Loucy (cell line): ENCODE data around the gene TUBGCP3.

Experiments
- H2AFZ ChIP-seq: fragments of 200-600 bp; sonication (generic); 2 replicates; pipeline ENCODE4 v1.6.0; 2016; ENCODE audit warnings: antibody characterized with exemption, mild to moderate bottlenecking, low read length, moderate library complexity
- H3F3A ChIP-seq: fragments of 200-600 bp; 2 replicates; pipeline ENCODE4 v1.6.0; 2016; ENCODE audit warnings: antibody characterized with exemption, low read depth, mild to moderate bottlenecking
- H3K27me3 ChIP-seq: fragments of 200-600 bp; sonication (generic); 2 replicates; pipeline ENCODE4 v1.6.1; 2014; ENCODE audit warnings: low read length, mild to moderate bottlenecking; ENCODE audit not compliant: insufficient read depth, poor library complexity, severe bottlenecking
- H3K36me3 ChIP-seq: fragments of 200-600 bp; sonication (generic); 2 replicates; pipeline ENCODE4 v1.6.1; 2016; ENCODE audit warnings: low read length; ENCODE audit not compliant: insufficient read depth
- H3K4me1 ChIP-seq: fragments of 200-600 bp; sonication (generic); 2 replicates; pipeline ENCODE4 v1.5.1; 2014; ENCODE audit warnings: low read length, mild to moderate bottlenecking; ENCODE audit not compliant: insufficient read depth, poor library complexity, severe bottlenecking
- H3K4me2 ChIP-seq: fragments of 200-600 bp; sonication (generic); 2 replicates; pipeline ENCODE4 v1.6.0; 2014; ENCODE audit warnings: antibody characterized with exemption, low read length, low read depth, mild to moderate bottlenecking; ENCODE audit not compliant: poor library complexity, severe bottlenecking
- H3K4me3 ChIP-seq: fragments of 200-600 bp; sonication (generic); 2 replicates; pipeline ENCODE4 v1.5.1; 2014; ENCODE audit warnings: low read length, mild to moderate bottlenecking, mixed read lengths; ENCODE audit not compliant: poor library complexity, severe bottlenecking
- H3K79me2 ChIP-seq: fragments of 200-600 bp; sonication (generic); 2 replicates; pipeline ENCODE4 v1.6.1; 2014; ENCODE audit warnings: low read length; ENCODE audit not compliant: insufficient read depth
- H3K9ac ChIP-seq: fragments of 200-600 bp; sonication (generic); 2 replicates; pipeline ENCODE4 v1.6.0; 2014; ENCODE audit warnings: mild to moderate bottlenecking, low read depth, low read length, moderate library complexity; ENCODE audit not compliant: poor library complexity, severe bottlenecking
- H3K9me2 ChIP-seq: fragments of 200-600 bp; sonication (generic); replicated peaks from 2 replicates; pipeline ENCODE4 v1.6.1; 2016; ENCODE audit warnings: low read depth, low read length, mixed read lengths
- H3K9me3 ChIP-seq: fragments of 200-600 bp; sonication (generic); 2 replicates; pipeline ENCODE4 v1.6.1; 2014; ENCODE audit warnings: mild to moderate bottlenecking, antibody characterized with exemption, low read length, low read depth; ENCODE audit not compliant: insufficient read depth
- H4K20me1 ChIP-seq: fragments of 200-600 bp; sonication (generic); 2 replicates; pipeline ENCODE4 v1.6.0; 2014; ENCODE audit warnings: antibody characterized with exemption, low read length, mild to moderate bottlenecking; ENCODE audit not compliant: insufficient read depth, poor library complexity, severe bottlenecking
- EZH2phosphoT487 ChIP-seq: fragments of 200-600 bp; IDR thresholded peaks from 2 replicates; pipeline ENCODE4 v1.6.1; 2018; ENCODE audit warnings: antibody characterized with exemption, mild to moderate bottlenecking, moderate library complexity, borderline replicate concordance
- TF ChIP-seq, protein P1 (sequence below): fragments of 200-600 bp; sonication (generic); conservative IDR thresholded peaks from 2 replicates; pipeline ENCODE4 v1.5.1; 2014; ENCODE audit warnings: mild to moderate bottlenecking, antibody characterized with exemption, low read length

The TUBGCP3 gene

DNA sequence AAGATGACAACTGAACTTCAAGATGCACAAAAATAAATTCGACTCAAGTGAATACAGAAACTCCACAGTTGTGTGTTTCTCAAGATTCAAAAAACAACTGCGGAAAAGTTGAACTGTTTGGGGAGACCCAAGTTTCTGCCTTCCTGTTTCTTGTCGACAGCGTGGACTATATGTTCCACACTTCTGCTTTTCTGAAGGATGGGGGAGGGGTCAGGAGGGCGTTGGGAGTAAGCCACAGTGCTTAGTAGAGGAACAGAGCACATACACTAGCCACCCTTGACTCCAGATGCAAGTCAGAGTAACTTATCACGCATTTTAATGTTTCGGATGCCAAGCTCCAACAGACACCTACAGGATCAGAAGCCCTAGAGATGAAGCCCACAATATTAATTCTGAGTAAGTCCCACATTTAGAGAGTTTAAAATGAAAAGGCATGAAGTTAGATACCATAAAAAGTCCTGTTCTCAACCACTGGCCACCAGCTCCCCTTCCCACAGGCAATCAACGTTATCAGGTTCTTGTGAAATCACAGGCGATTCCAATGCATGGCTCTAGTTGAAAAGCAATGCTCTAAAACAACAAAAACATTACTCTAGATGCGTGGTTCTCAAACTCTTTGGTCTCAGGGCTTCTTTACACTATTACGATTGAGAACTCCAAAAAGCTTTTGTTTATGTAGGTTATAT, 4.2 kb downstream of the TUBGCP3 start:
- H3K9me2 ChIP-seq = no peaks in the 10 kb centered on the region
- H4K20me1 ChIP-seq = peaks cover 82% of the 10 kb centered on the region
- no peaks in the 10 kb centered on the region for H3K36me3 ChIP-seq
- peak overlapping the region; percentile 11 for H3K9ac ChIP-seq
- TF ChIP-seq, protein P1, sequence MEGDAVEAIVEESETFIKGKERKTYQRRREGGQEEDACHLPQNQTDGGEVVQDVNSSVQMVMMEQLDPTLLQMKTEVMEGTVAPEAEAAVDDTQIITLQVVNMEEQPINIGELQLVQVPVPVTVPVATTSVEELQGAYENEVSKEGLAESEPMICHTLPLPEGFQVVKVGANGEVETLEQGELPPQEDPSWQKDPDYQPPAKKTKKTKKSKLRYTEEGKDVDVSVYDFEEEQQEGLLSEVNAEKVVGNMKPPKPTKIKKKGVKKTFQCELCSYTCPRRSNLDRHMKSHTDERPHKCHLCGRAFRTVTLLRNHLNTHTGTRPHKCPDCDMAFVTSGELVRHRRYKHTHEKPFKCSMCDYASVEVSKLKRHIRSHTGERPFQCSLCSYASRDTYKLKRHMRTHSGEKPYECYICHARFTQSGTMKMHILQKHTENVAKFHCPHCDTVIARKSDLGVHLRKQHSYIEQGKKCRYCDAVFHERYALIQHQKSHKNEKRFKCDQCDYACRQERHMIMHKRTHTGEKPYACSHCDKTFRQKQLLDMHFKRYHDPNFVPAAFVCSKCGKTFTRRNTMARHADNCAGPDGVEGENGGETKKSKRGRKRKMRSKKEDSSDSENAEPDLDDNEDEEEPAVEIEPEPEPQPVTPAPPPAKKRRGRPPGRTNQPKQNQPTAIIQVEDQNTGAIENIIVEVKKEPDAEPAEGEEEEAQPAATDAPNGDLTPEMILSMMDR = no peak
- no peak for TF ChIP-seq EZH2phosphoT487
- no peaks in the 10 kb centered on the region for H3K9me3 ChIP-seq
- peak overlapping the region; percentile 91 for H3K4me2 ChIP-seq
- peaks cover 3% of the 10 kb centered on the region for H3K27me3 ChIP-seq
- H3K4me3 ChIP-seq = peak overlapping the region; percentile 61
- H2AFZ ChIP-seq = no peak overlapping the region
- H3F3A ChIP-seq = no peaks in the 10 kb centered on the region
- peaks cover 51% of the 10 kb centered on the region for H3K4me1 ChIP-seq
- H3K79me2 ChIP-seq = peaks cover 97% of the 10 kb centered on the region

DNA sequence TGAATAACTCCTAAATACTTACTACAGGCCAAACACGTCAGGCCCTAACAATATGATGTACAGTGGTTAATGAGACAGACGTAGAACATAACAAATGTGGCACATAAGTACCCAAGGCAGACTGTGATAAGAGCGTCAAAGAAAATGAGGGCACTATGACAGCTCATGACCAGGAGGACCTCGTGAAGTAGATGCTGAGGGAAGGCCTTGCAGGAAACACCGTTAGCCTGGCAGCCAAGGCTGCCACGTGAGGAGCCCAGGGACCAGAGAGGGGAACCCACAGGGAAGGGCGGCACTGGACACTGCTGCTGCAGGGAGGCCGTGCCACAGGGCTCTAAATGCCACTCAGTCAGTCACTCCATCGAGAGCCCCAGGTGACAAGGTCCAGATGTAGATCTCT, 5.7 kb downstream of the TUBGCP3 start:
- H3K79me2 ChIP-seq = peaks cover 99% of the 10 kb centered on the region
- TF ChIP-seq EZH2phosphoT487 = no peak
- TF ChIP-seq, protein P1 = no peak
- H3K4me1 ChIP-seq = peaks cover 45% of the 10 kb centered on the region
- H3K4me3 ChIP-seq = peak overlapping the region; percentile 61
- H3K27me3 ChIP-seq = no peaks in the 10 kb centered on the region
- no peak overlapping the region for H3K9ac ChIP-seq
- H4K20me1 ChIP-seq = peaks cover 90% of the 10 kb centered on the region
- H3K9me2 ChIP-seq = no peaks in the 10 kb centered on the region
- H3K9me3 ChIP-seq = no peaks in the 10 kb centered on the region
- no peaks in the 10 kb centered on the region for H3F3A ChIP-seq
- H2AFZ ChIP-seq = no peak overlapping the region
- H3K36me3 ChIP-seq = no peaks in the 10 kb centered on the region
- H3K4me2 ChIP-seq = peak overlapping the region; percentile 91

DNA sequence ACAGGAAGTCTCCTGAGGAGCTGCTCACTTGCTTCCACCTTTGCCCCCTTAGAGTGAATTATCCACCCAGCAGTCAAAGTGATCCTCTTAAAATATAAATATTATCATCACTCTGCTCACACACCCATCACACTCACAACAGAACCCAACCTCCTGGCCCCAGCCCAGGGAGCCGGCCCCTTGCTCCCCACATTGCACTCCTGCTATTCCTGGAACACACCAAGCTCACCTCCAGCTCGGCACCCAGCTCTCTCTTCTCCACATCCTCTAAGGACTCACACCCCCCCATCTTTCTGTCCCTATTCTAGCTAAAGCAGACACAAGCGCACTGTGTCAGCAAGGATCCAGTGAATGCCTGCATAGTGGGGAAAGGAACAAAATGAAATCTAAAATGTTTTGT, 7.0 kb downstream of the TUBGCP3 start:
- Histone ChIP-seq H3K4me1 (peaks cover 37% of the 10 kb centered on the region), H3K9ac (no peak overlapping the region), H3K9me3 (no peaks in the 10 kb centered on the region), H3K79me2 (peaks cover 99% of the 10 kb centered on the region), H3K27me3 (no peaks in the 10 kb centered on the region), H3K4me3 (no peak overlapping the region), H3K36me3 (no peaks in the 10 kb centered on the region), H3K9me2 (no peaks in the 10 kb centered on the region), H2AFZ (no peak overlapping the region), H4K20me1 (peaks cover 91% of the 10 kb centered on the region), H3K4me2 (peak overlapping the region; percentile 10), H3F3A (no peaks in the 10 kb centered on the region)
- no peak for TF ChIP-seq EZH2phosphoT487
- TF ChIP-seq, protein P1 = no peak
